HepG2 (cell line): ENCODE results near the gene HEPN1. TPM values are rescaled to one million over a fixed set of nuclear protein-coding genes. Genes with fewer than 3 reads are reported as not detected.

Source experiments
- CERS6 ChIP-seq: sonication (generic); formaldehyde crosslinking; IDR thresholded peaks from 2 replicates; pipeline ENCODE4 v1.5.0; 2020; ENCODE audit warnings: missing genetic modification reagents
- GTF3A ChIP-seq: sonication (generic); formaldehyde crosslinking; conservative IDR thresholded peaks from 2 replicates; pipeline ENCODE4 v1.4.0; 2020; ENCODE audit warnings: mild to moderate bottlenecking, missing genetic modification reagents
- HDAC2 ChIP-seq: sonication (generic); formaldehyde crosslinking; IDR thresholded peaks from 2 replicates; pipeline ENCODE4 v1.4.0; 2020; ENCODE audit warnings: missing genetic modification reagents
- HMG20A ChIP-seq: IDR thresholded peaks from 2 replicates; pipeline ENCODE4 v1.6.1; 2016; ENCODE audit warnings: borderline replicate concordance
- HOXA3 ChIP-seq: sonication (generic); formaldehyde crosslinking; IDR thresholded peaks from 2 replicates; pipeline ENCODE4 v1.5.0; 2020; ENCODE audit warnings: missing genetic modification reagents
- KDM4B ChIP-seq: sonication (generic); formaldehyde crosslinking; IDR thresholded peaks from 2 replicates; pipeline ENCODE4 v1.4.0; 2020; ENCODE audit warnings: missing genetic modification reagents
- MAF1 ChIP-seq: sonication (generic); formaldehyde crosslinking; IDR thresholded peaks from 2 replicates; pipeline ENCODE4 v1.5.0; 2020; ENCODE audit warnings: missing genetic modification reagents, borderline replicate concordance
- MIER3 ChIP-seq: IDR thresholded peaks from 2 replicates; pipeline ENCODE4 v1.6.1; 2016; ENCODE audit warnings: missing compliant biosample characterization, borderline replicate concordance
- MXD4 ChIP-seq: IDR thresholded peaks from 2 replicates; pipeline ENCODE4 v1.6.1; 2016; ENCODE audit warnings: mild to moderate bottlenecking, missing biosample characterization, missing genetic modification reagents
- NCOA5 ChIP-seq: sonication (generic); formaldehyde crosslinking; IDR thresholded peaks from 2 replicates; pipeline ENCODE4 v1.4.0; 2020; ENCODE audit warnings: missing genetic modification reagents
- POLR2AphosphoS5 ChIP-seq: IDR thresholded peaks from 2 replicates; pipeline ENCODE4 v1.6.1; 2012; ENCODE audit warnings: low read depth, low read length
- RELA ChIP-seq: sonication (generic); formaldehyde crosslinking; IDR thresholded peaks from 2 replicates; pipeline ENCODE4 v1.4.0; 2020; ENCODE audit warnings: missing genetic modification reagents
- SP1 ChIP-seq, 2 experiments: fragments of 450-650 bp in 1 of 2; sonication (generic) in 1 of 2; formaldehyde crosslinking in 1 of 2; IDR thresholded peaks; 2 replicates each; pipeline versions ENCODE4 v1.4.0 to v1.6.1; 2016 to 2020; ENCODE audit warnings: missing genetic modification reagents in 1 of 2
- STAT5B ChIP-seq: sonication (generic); formaldehyde crosslinking; IDR thresholded peaks from 2 replicates; pipeline ENCODE4 v1.4.0; 2020; ENCODE audit warnings: missing genetic modification reagents
- TCF7L2 ChIP-seq: IDR thresholded peaks from 2 replicates; pipeline ENCODE4 v1.6.1; 2011; ENCODE audit warnings: mild to moderate bottlenecking, low read depth, low read length, moderate library complexity
- THYN1 ChIP-seq: sonication (generic); formaldehyde crosslinking; IDR thresholded peaks from 2 replicates; pipeline ENCODE4 v1.8.1; 2023; ENCODE audit warnings: low read depth, mild to moderate bottlenecking, moderate library complexity, missing genetic modification reagents, borderline replicate concordance
- TIGD3 ChIP-seq: sonication (generic); formaldehyde crosslinking; IDR thresholded peaks from 2 replicates; pipeline ENCODE4 v1.5.1; 2020; ENCODE audit warnings: mild to moderate bottlenecking, missing genetic modification reagents, borderline replicate concordance
- ZFP1 ChIP-seq: IDR thresholded peaks from 2 replicates; pipeline ENCODE4 v1.6.1; 2016
- ZNF232 ChIP-seq: sonication (generic); formaldehyde crosslinking; IDR thresholded peaks from 2 replicates; pipeline ENCODE4 v1.4.0; 2020; ENCODE audit warnings: missing genetic modification reagents, borderline replicate concordance
- ZNF354B ChIP-seq: sonication (generic); formaldehyde crosslinking; IDR thresholded peaks from 2 replicates; pipeline ENCODE4 v1.8.0; 2022; ENCODE audit warnings: mild to moderate bottlenecking, missing genetic modification reagents
- ZNF383 ChIP-seq: sonication (generic); formaldehyde crosslinking; IDR thresholded peaks from 2 replicates; pipeline ENCODE4 v1.4.0; 2020; ENCODE audit warnings: missing genetic modification reagents, mild to moderate bottlenecking, borderline replicate concordance
- ZNF615 ChIP-seq: sonication (generic); formaldehyde crosslinking; IDR thresholded peaks from 2 replicates; pipeline ENCODE4 v1.5.0; 2020; ENCODE audit warnings: mild to moderate bottlenecking, missing genetic modification reagents, borderline replicate concordance
- ZNF879 ChIP-seq: sonication (generic); formaldehyde crosslinking; IDR thresholded peaks from 2 replicates; pipeline ENCODE4 v1.8.1; 2023; ENCODE audit warnings: missing genetic modification reagents
- polyA plus RNA-seq, 8 experiments: library from polyadenylated mRNA; depleted of rRNA in 3 of 8; stranded (reverse) in 7 of 8; unstranded in 1 of 8; fragments of >200 nt; fragmentation: Illumina TruSeq in 4 of 8; extraction: Trizol in 4 of 8; gene quantifications; 2 replicates each; pipeline versions ENCODE4 v1.2.1 to v1.2.3, GENCODE V29; 2011 to 2016; ENCODE audit warnings: low read depth in 4 of 8, missing spikeins in 1 of 8, mixed read lengths in 1 of 8; ENCODE audit not compliant: insufficient read depth in 1 of 8
- total RNA-seq, 5 experiments: library from RNA; depleted of rRNA; stranded (reverse); fragments of >200 nt; fragmentation: Illumina TruSeq; extraction: Trizol; gene quantifications; 2 replicates each; pipeline ENCODE4 v1.2.3, GENCODE V29; 2016; ENCODE audit warnings: low read depth in 1 of 5
- TF ChIP-seq, protein P1 (sequence below), 2 experiments: fragments of 450-650 bp in 1 of 2; sonication (generic) in 1 of 2; formaldehyde crosslinking; IDR thresholded peaks; 2 replicates each; pipeline versions ENCODE4 v1.5.0 to v1.8.0; 2020 to 2022; ENCODE audit warnings: mild to moderate bottlenecking in 1 of 2, missing genetic modification reagents in 1 of 2
- TF ChIP-seq, protein P2 (sequence below): IDR thresholded peaks from 2 replicates; pipeline ENCODE4 v1.6.1; 2016

HEPN1 gene
- total and polyA plus RNA-seq, 2 of the 13 experiments (the other 11 are each of a cell fraction or from before 2014, with no cell fraction given): not detected

GRCh38 chr11:124942466-124943253 lies 23.6 kb downstream of the HEPN1 start (continued):
- TF ChIP-seq, protein P1, sequence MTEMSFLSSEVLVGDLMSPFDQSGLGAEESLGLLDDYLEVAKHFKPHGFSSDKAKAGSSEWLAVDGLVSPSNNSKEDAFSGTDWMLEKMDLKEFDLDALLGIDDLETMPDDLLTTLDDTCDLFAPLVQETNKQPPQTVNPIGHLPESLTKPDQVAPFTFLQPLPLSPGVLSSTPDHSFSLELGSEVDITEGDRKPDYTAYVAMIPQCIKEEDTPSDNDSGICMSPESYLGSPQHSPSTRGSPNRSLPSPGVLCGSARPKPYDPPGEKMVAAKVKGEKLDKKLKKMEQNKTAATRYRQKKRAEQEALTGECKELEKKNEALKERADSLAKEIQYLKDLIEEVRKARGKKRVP (CRISPR knock-in tag; IDR thresholded peaks at IDR 0.05): no peak
- TF ChIP-seq RELA (CRISPR knock-in tag) (no peak), MAF1 (no peak), MIER3 (CRISPR knock-in tag) (0 out of 2 replicates have a peak, but pooled peaks have one; percentile 10), KDM4B (CRISPR knock-in tag) (no peak; the same call in 1 of the 2 replicates), ZNF354B (CRISPR knock-in tag) (no peak), ZNF879 (CRISPR knock-in tag) (no peak), POLR2AphosphoS5 (no peak), ZNF232 (CRISPR knock-in tag) (no peak), MXD4 (CRISPR knock-in tag) (no peak), SP1 (IDR thresholded peaks at IDR 0.05) (no peak), SP1 (CRISPR knock-in tag; IDR thresholded peaks at IDR 0.05) (no peak), GTF3A (CRISPR knock-in tag) (no peak), HMG20A (0 out of 2 replicates have a peak, but pooled peaks have one; percentile 11), HOXA3 (0 out of 2 replicates have a peak, but pooled peaks have one; percentile 36), THYN1 (CRISPR knock-in tag) (no peak), NCOA5 (CRISPR knock-in tag) (no peak), CERS6 (no peak), HDAC2 (CRISPR knock-in tag) (peak; percentile 35; the same call in 1 of the 2 replicates), ZNF383 (CRISPR knock-in tag) (no peak), TIGD3 (CRISPR knock-in tag) (no peak), STAT5B (CRISPR knock-in tag) (no peak), TCF7L2 (no peak), ZNF615 (no peak), ZFP1 (CRISPR knock-in tag) (no peak)
- TF ChIP-seq, protein P2, sequence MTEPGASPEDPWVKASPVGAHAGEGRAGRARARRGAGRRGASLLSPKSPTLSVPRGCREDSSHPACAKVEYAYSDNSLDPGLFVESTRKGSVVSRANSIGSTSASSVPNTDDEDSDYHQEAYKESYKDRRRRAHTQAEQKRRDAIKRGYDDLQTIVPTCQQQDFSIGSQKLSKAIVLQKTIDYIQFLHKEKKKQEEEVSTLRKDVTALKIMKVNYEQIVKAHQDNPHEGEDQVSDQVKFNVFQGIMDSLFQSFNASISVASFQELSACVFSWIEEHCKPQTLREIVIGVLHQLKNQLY (CRISPR knock-in tag): peak; percentile 35; the same call in 1 of the 2 replicates
